ENCODE data around the gene NAIF1. TPM values are rescaled to one million over a fixed set of nuclear protein-coding genes. Genes with fewer than 3 reads are reported as not detected.
A peak's percentile ranks its signal among the peaks of the same experiment; 100 is the strongest.
"Not testable (repeated sequence)": the region's sequence is repeated elsewhere in the genome, so short reads cannot be mapped to it uniquely, and the experiment has no call there.

The NAIF1 gene
- total RNA-seq, 1 donor from 2014 or later = 6.2 TPM

GRCh38 chr9:128065907-128066712 lies 1.0 kb downstream of the NAIF1 start:
- DNase-seq (ENCODE audit: low spot score) = no peak
- intact Hi-C loops (cut with DNase I) = no loop called here

- DNase-seq (ENCODE audit: low spot score) = no peak
- intact Hi-C loops (cut with DNase I) = no loop called here
Measured at GRCh38 chr9:128062846-128063831, 4.0 kb downstream of the NAIF1 start.

- intact Hi-C loops (cut with DNase I) = no loop called here
Measured at GRCh38 chr9:128062279-128062678, 4.8 kb downstream of the NAIF1 start.

GRCh38 chr9:128061275-128061960 lies 5.7 kb downstream of the NAIF1 start:
- intact Hi-C loops (cut with DNase I) = no loop called here
- no peak for DNase-seq (ENCODE audit: low spot score)

More at GRCh38 chr9:128062279-128062678, 4.8 kb downstream of the NAIF1 start:
- DNase-seq (ENCODE audit: low spot score) = no peak

- intact Hi-C loops (cut with DNase I) = no loop called here
- no peak for DNase-seq (ENCODE audit: low spot score)
Measured at GRCh38 chr9:128059365-128059983, 7.6 kb downstream of the NAIF1 start.

GRCh38 chr9:128057724-128058409 lies 9.3 kb downstream of the NAIF1 start:
- intact Hi-C loops (cut with DNase I) = no loop called here
- no peak for DNase-seq (ENCODE audit: low spot score)

- intact Hi-C loops (cut with DNase I) = no loop called here
Measured at GRCh38 chr9:128056887-128057723, 10.0 kb downstream of the NAIF1 start.

GRCh38 chr9:128056086-128056485 lies 11.0 kb downstream of the NAIF1 start:
- no peak for DNase-seq (ENCODE audit: low spot score)
- intact Hi-C loops (cut with DNase I) = no loop called here

More at GRCh38 chr9:128056887-128057723, 10.0 kb downstream of the NAIF1 start:
- no peak for DNase-seq (ENCODE audit: low spot score)

GRCh38 chr9:128055344-128056040 lies 11.6 kb downstream of the NAIF1 start:
- intact Hi-C loops (cut with DNase I) = no loop called here
- DNase-seq (ENCODE audit: low spot score) = no peak

GRCh38 chr9:128054087-128054486 lies 13.0 kb downstream of the NAIF1 start:
- intact Hi-C loops (cut with DNase I) = no loop called here
- DNase-seq (ENCODE audit: low spot score) = no peak

- DNase-seq (ENCODE audit: low spot score) = peak; percentile 79
- intact Hi-C loops (cut with DNase I) = no loop called here
Measured at GRCh38 chr9:128053560-128053959, 13.6 kb downstream of the NAIF1 start.

GRCh38 chr9:128051932-128052709 lies 15.0 kb downstream of the NAIF1 start:
- intact Hi-C loops (cut with DNase I) = no loop called here
- DNase-seq (ENCODE audit: low spot score) = no peak

- intact Hi-C loops (cut with DNase I) = no loop called here
- no peak for DNase-seq (ENCODE audit: low spot score)
Measured at GRCh38 chr9:128049843-128050242, 17.3 kb downstream of the NAIF1 start.

GRCh38 chr9:128048663-128049062 lies 18.5 kb downstream of the NAIF1 start:
- intact Hi-C loops (cut with DNase I) = no loop called here
- no peak for DNase-seq (ENCODE audit: low spot score)

GRCh38 chr9:128047231-128047630 lies 19.9 kb downstream of the NAIF1 start:
- DNase-seq (ENCODE audit: low spot score) = no peak
- intact Hi-C loops (cut with DNase I) = no loop called here

GRCh38 chr9:128045831-128046230 lies 21.3 kb downstream of the NAIF1 start:
- no peak for DNase-seq (ENCODE audit: low spot score)
- intact Hi-C loops (cut with DNase I) = no loop called here

- DNase-seq (ENCODE audit: low spot score); intact Hi-C loops (cut with DNase I): not testable (repeated sequence)
Measured at GRCh38 chr9:128045409-128045808, 21.7 kb downstream of the NAIF1 start.

Data from cardiac septum (tissue), 1 donor.